ENCODE measurements around the gene OPN1LW. TPM values are rescaled to one million over a fixed set of nuclear protein-coding genes. Genes with fewer than 3 reads are reported as not detected.

OPN1LW gene
- not detected in 2 replicates for total RNA-seq

GRCh38 chrX:154144010-154144409 is at the start of gene OPN1LW:
TSS of gene OPN1LW (plus strand) at chrX:154144243. CDS start at chrX:154144284, 41 bp downstream.

GRCh38 chrX:154097589-154098541 is 46.2 kb upstream of the OPN1LW start, which contains the start of gene MECP2:
TSS of gene MECP2 (minus strand) at chrX:154097717.

GRCh38 chrX:154182296-154182695 is 38.3 kb downstream of the OPN1LW start, which contains the start of gene OPN1MW:
TSS of gene OPN1MW (plus strand) at chrX:154182596. CDS start at chrX:154182678, 82 bp downstream.

Other genes with a start within 250 kb of the OPN1LW start
- gene AVPR2, start 239.6 kb upstream of the OPN1LW start, total RNA-seq = 0.50 TPM in 1 of 2 replicates, not detected in the other
- gene ARHGAP4, start 218.0 kb upstream of the OPN1LW start, total RNA-seq = 2.2 and 3.7 TPM in 2 replicates
- 169 and 189 TPM in 2 replicates for gene NAA10, start 209.2 kb upstream of the OPN1LW start, total RNA-seq
- 0.30 and 0.84 TPM in 2 replicates for gene RENBP, start 199.6 kb upstream of the OPN1LW start, total RNA-seq
- gene HCFC1, start 172.4 kb upstream of the OPN1LW start, total RNA-seq = 39.3 and 43.1 TPM in 2 replicates
- gene TMEM187, start 171.5 kb upstream of the OPN1LW start, total RNA-seq = 4.7 and 5.1 TPM in 2 replicates
- gene IRAK1, start 124.3 kb upstream of the OPN1LW start, total RNA-seq = 82.9 and 93.1 TPM in 2 replicates
- gene MECP2, start 46.5 kb upstream of the OPN1LW start, total RNA-seq = 13.4 and 13.8 TPM in 2 replicates
- gene OPN1MW, start 38.4 kb downstream of the OPN1LW start, total RNA-seq = not detected in 2 replicates
- not detected in 2 replicates for gene OPN1MW2, start 75.5 kb downstream of the OPN1LW start, total RNA-seq
- gene OPN1MW3, start 113.3 kb downstream of the OPN1LW start, total RNA-seq = not detected in 2 replicates
- gene TEX28, start 150.9 kb downstream of the OPN1LW start, total RNA-seq = not detected in 2 replicates
- gene TKTL1, start 151.6 kb downstream of the OPN1LW start, total RNA-seq = not detected in 2 replicates
- 1,491 and 1,595 TPM in 2 replicates for gene FLNA, start 230.4 kb downstream of the OPN1LW start, total RNA-seq
- 67.2 and 76.8 TPM in 2 replicates for gene EMD, start 235.1 kb downstream of the OPN1LW start, total RNA-seq

Data from bronchus fibroblast of lung (primary cell).